Tibial nerve (tissue), 4 donors: ENCODE measurements around the gene TBRG4. TPM values are rescaled to one million over a fixed set of nuclear protein-coding genes. Genes with fewer than 3 reads are reported as not detected.
A peak's percentile ranks its signal among the peaks of the same experiment; 100 is the strongest.

Experiments used
- DNase-seq, 2 donors: peaks; one replicate each; pipeline ENCODE4 v3.0.0-alpha.2; 2019; ENCODE audit warnings: low spot score in 2 of 2
- H3K27ac ChIP-seq, 4 donors: fragments of 200-600 bp; sonication (generic) in 3 of 4; one replicate each; pipeline ENCODE4 v1.5.1; 2017 to 2019; ENCODE audit warnings: mild to moderate bottlenecking in 1 of 4
- H3K27me3 ChIP-seq, 2 donors: fragments of 200-600 bp; sonication (generic) in 1 of 2; one replicate each; pipeline versions ENCODE4 v1.5.1 to v1.6.0; 2017 to 2019
- H3K36me3 ChIP-seq, 3 donors: fragments of 200-600 bp; sonication (generic); one replicate each; pipeline ENCODE4 v1.5.1; 2018 to 2019
- H3K4me1 ChIP-seq, 4 donors: fragments of 200-600 bp; sonication (generic) in 3 of 4; one replicate each; pipeline ENCODE4 v1.5.1; 2017 to 2019
- H3K4me3 ChIP-seq, 4 donors: fragments of 200-600 bp; sonication (generic) in 3 of 4; one replicate each; pipeline ENCODE4 v1.5.1; 2017 to 2019; ENCODE audit warnings: mild to moderate bottlenecking in 1 of 4, moderate library complexity in 1 of 4
- H3K9me3 ChIP-seq, 4 donors: fragments of 200-600 bp; sonication (generic) in 3 of 4; one replicate each; pipeline ENCODE4 v1.5.1; 2017 to 2019
- CTCF ChIP-seq, 5 experiments: fragments of 200-600 bp in 3 of 5; fragments of 450-650 bp in 2 of 5; sonication (generic) in 3 of 5; IDR thresholded peaks; one replicate each; pipeline ENCODE4 v1.5.1; 2016 to 2019; ENCODE audit warnings: antibody characterized with exemption in 5 of 5, mild to moderate bottlenecking in 3 of 5, moderate library complexity in 2 of 5
- EP300 ChIP-seq, 2 donors: sonication (generic); formaldehyde crosslinking; IDR thresholded peaks; one replicate each; pipeline ENCODE4 v1.6.1; 2017; ENCODE audit warnings: antibody characterized with exemption in 2 of 2, mild to moderate bottlenecking in 1 of 2
- POLR2A ChIP-seq, 2 donors: fragments of 450-650 bp; IDR thresholded peaks; one replicate each; pipeline ENCODE4 v1.6.1; 2017; ENCODE audit warnings: antibody characterized with exemption in 2 of 2, mild to moderate bottlenecking in 2 of 2, moderate library complexity in 2 of 2
- WGBS, 2 donors: methylation state at CpG; one replicate each; pipeline ENCODE4 v1.1.5; 2018; 5-methylcytosine and 5-hydroxymethylcytosine counted together
- total RNA-seq, 4 donors: library from RNA; depleted of rRNA; stranded (reverse); fragments of >200 nt; gene quantifications; one replicate each; pipeline ENCODE4 v1.1.0, GENCODE V29; 2016

The TBRG4 gene
- total RNA-seq, 4 donors from 2014 or later = 32.3 to 81.3 (median 54.0) TPM

DNA sequence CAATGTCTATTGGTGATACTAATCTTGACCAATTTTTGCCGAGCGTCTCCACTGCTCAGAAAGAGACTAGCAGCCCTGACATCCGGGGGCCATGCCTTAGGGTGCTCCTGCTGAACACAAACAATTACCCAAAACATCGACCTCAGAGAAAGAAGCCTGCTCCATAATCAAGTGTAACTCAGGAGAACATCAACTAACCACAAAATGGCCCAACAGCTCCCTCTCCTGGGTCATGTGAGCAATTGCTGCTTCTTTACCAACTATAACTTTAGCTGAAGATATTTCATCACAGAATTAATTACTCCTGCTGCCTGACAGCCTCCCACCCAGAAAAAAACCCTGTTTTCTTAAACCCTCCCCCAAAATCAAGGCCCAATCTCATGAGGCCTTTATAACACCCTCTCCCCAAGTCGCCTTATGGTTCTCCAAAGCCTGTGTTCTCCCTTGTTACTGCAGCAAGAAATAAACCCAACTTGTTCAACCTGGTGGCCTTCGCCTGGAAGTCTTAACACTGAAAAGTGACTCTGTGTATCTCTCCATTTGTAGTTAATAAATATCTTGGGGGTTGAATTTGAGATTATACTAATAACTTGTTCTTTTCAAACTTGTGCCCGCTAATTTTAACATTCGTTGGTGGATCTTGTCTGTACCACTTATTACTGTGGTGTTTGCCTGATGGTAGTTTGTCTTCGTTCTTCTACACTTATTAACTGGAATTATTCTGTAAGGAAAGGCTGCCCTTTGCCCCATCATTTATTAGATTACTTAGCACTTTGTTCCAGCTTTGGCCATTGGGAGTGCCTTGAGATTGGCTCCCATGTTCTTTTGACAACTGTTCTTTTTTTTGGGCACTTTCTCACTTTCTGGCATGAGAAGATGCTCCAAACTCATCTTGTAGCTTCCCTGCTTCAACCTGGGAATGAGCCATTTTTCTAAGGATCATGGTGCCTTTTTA is 24.9 kb upstream of the TBRG4 start:
- H3K4me1 ChIP-seq = peaks cover 0 to 5% (median 0%) of the 10 kb centered on the region in 4 donors
- H3K9me3 ChIP-seq = no peaks in the 10 kb centered on the region
- no peaks in the 10 kb centered on the region for H3K36me3 ChIP-seq
- 41 to 46% methylated on average over 9 of the region's 9 CpGs for WGBS, 2 donors
- DNase-seq = peak in 1 of 2 donors; percentile 20
- no peak overlapping the region for H3K4me3 ChIP-seq
- TF ChIP-seq POLR2A (IDR thresholded peaks at IDR 0.05) (no peak), CTCF (IDR thresholded peaks at IDR 0.05) (peak; percentile 78 to 90 (median 86))
- no peak overlapping the region for H3K27ac ChIP-seq
- no peaks in the 10 kb centered on the region for H3K27me3 ChIP-seq

- no peak for DNase-seq
- 84 to 90% methylated on average over 7 of the region's 7 CpGs for WGBS, 2 donors
These were observed 22.4 kb upstream of the TBRG4 start for GRCh38 chr7:45133877-45134276.

DNA sequence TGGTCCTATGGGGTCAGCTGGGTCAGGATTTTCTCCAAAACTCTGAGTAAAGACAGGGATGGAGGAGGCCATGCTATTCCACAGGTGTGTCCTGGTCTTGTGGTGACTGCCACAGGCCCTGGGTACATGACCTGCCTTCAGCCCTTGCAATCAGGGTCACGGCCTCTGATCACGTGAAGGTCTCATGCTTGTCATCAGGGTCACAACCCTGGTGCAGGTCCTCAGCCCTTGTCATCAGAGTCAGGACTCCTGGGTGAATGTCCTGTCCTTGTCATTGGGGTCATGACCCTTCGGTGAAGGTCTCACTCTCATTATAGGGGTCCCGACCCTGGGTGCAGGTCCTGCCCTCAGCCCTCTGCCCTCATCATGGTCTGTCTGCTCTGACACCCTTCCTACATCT is 21.9 kb upstream of the TBRG4 start:
- TF ChIP-seq CTCF (IDR thresholded peaks at IDR 0.05) = no peak
- TF ChIP-seq POLR2A (IDR thresholded peaks at IDR 0.05) = no peak
- no peak for TF ChIP-seq EP300 (IDR thresholded peaks at IDR 0.05)
- no peaks in the 10 kb centered on the region for H3K27me3 ChIP-seq
- H3K9me3 ChIP-seq = no peaks in the 10 kb centered on the region
- H3K4me3 ChIP-seq = no peak overlapping the region
- DNase-seq = no peak
- H3K27ac ChIP-seq = no peak overlapping the region
- 91 to 93% methylated on average over 4 of the region's 4 CpGs for WGBS, 2 donors
- no peaks in the 10 kb centered on the region for H3K36me3 ChIP-seq
- peaks cover 0 to 5% (median 0%) of the 10 kb centered on the region in 4 donors for H3K4me1 ChIP-seq

More at GRCh38 chr7:45133877-45134276, 22.4 kb upstream of the TBRG4 start:
- H3K4me1 ChIP-seq = peaks cover 0 to 5% (median 0%) of the 10 kb centered on the region in 4 donors
- TF ChIP-seq CTCF (IDR thresholded peaks at IDR 0.05) = no peak
- TF ChIP-seq EP300 (IDR thresholded peaks at IDR 0.05) = no peak
- no peak for TF ChIP-seq POLR2A (IDR thresholded peaks at IDR 0.05)
- no peaks in the 10 kb centered on the region for H3K27me3 ChIP-seq
- no peaks in the 10 kb centered on the region for H3K36me3 ChIP-seq
- no peak overlapping the region for H3K27ac ChIP-seq
- H3K9me3 ChIP-seq = no peaks in the 10 kb centered on the region
- no peak overlapping the region for H3K4me3 ChIP-seq

DNA sequence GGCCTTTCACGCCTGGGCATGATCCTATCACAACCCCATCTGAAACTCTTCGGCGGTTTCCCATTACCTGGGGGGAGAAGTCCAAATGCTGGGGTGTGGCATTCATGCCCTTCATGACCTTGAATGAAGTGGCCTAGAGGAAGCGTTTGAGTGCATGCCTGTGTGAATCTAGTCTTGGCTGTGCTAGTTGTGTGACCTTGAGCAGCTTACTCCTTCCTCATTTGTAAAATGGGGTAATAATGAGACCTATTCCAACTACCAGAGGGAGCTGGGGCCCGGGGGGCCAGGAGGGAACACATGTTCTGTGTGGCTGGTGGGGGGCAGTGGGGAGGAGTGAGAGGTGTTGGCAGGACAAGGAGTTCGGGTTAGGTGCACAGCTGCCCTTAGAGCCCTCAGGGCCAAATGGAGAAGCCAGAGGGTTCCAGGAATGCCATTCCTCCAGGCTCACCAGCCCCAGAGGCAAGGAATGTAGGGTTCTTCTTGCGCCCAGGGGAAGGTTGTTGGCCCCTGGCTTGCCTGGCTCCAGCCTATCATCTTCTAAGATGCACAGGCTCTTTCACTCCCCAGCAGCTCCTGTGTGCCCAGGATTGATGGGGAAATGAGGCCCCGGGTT is 21.3 kb upstream of the TBRG4 start:
- H3K27me3 ChIP-seq = no peaks in the 10 kb centered on the region
- no peaks in the 10 kb centered on the region for H3K9me3 ChIP-seq
- 83 to 87% methylated on average over 8 of the region's 8 CpGs for WGBS, 2 donors
- H3K4me1 ChIP-seq = peaks cover 0 to 5% (median 0%) of the 10 kb centered on the region in 4 donors
- H3K27ac ChIP-seq = no peak overlapping the region
- TF ChIP-seq POLR2A (IDR thresholded peaks at IDR 0.05) (no peak), EP300 (IDR thresholded peaks at IDR 0.05) (no peak), CTCF (IDR thresholded peaks at IDR 0.05) (no peak)
- H3K4me3 ChIP-seq = no peak overlapping the region
- no peak for DNase-seq
- no peaks in the 10 kb centered on the region for H3K36me3 ChIP-seq

DNA sequence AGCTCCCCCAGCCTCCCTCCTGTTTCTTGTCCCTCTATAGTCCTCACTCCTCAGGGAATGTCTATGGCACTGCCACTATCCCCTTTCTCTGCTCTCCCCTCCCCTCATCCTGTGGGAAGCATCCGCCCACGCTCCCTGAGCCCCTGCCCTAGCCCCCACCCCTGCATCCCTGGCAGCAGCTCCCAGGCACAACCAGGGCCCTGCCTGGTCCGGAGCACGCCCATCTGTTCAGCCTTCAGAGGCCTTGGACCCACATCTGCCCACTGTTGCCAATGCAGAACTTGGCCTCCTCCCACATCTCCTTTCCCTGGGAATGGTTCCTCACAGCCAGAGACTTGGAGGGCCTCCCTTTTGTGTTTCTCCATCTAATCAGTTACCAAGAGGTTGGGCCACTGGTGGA is 20.4 kb upstream of the TBRG4 start:
- no peaks in the 10 kb centered on the region for H3K36me3 ChIP-seq
- no peak overlapping the region for H3K4me3 ChIP-seq
- H3K9me3 ChIP-seq = no peaks in the 10 kb centered on the region
- no peak overlapping the region for H3K27ac ChIP-seq
- H3K27me3 ChIP-seq = no peaks in the 10 kb centered on the region
- peaks cover 0 to 5% (median 0%) of the 10 kb centered on the region in 4 donors for H3K4me1 ChIP-seq
- 57 to 74% methylated on average over 4 of the region's 4 CpGs for WGBS, 2 donors
- TF ChIP-seq POLR2A (IDR thresholded peaks at IDR 0.05) (no peak), CTCF (IDR thresholded peaks at IDR 0.05) (no peak)
- DNase-seq = no peak
